GM23338 (cell line): ENCODE results near the gene SRP54. TPM values are rescaled to one million over a fixed set of nuclear protein-coding genes. Genes with fewer than 3 reads are reported as not detected.

Source experiments
- ATAC-seq: fragments of 200-7000 bp; cut with Tn5 transposase; 3 replicates; pipeline ENCODE4 v1.9.1; 2020
- DNase-seq: peaks from one replicate; pipeline ENCODE4 v3.0.0-alpha.2; 2015; ENCODE audit warnings: low spot score
- H2AFZ ChIP-seq: fragments of 200-600 bp; sonication (generic); 2 replicates; pipeline ENCODE4 v1.8.0; 2016; ENCODE audit warnings: antibody characterized with exemption, mild to moderate bottlenecking, moderate library complexity
- H3F3A ChIP-seq: fragments of 200-600 bp; sonication (generic); replicated peaks from 2 replicates; pipeline ENCODE4 v1.8.0; 2017; ENCODE audit warnings: antibody characterized with exemption, mixed run types, low read depth
- H3K27ac ChIP-seq: fragments of 200-600 bp; sonication (generic); 2 replicates; pipeline ENCODE4 v1.6.1; 2016; ENCODE audit warnings: low read depth
- H3K27me3 ChIP-seq: fragments of 200-600 bp; sonication (generic); 2 replicates; pipeline ENCODE4 v1.8.0; 2016; ENCODE audit warnings: mild to moderate bottlenecking, mixed run types, moderate library complexity; ENCODE audit not compliant: insufficient read depth
- H3K36me3 ChIP-seq: fragments of 200-600 bp; sonication (generic); 2 replicates; pipeline ENCODE4 v1.8.0; 2016; ENCODE audit warnings: mild to moderate bottlenecking; ENCODE audit not compliant: insufficient read depth
- H3K4me1 ChIP-seq: fragments of 200-600 bp; sonication (generic); 2 replicates; pipeline ENCODE4 v1.8.0; 2016; ENCODE audit warnings: mild to moderate bottlenecking, moderate library complexity; ENCODE audit not compliant: insufficient read depth
- H3K4me2 ChIP-seq: fragments of 200-600 bp; sonication (generic); 2 replicates; pipeline ENCODE4 v1.7.1; 2017; ENCODE audit warnings: mixed run types
- H3K4me3 ChIP-seq: fragments of 200-600 bp; sonication (generic); 2 replicates; pipeline ENCODE4 v1.6.1; 2016; ENCODE audit warnings: mixed run types
- H3K79me2 ChIP-seq: fragments of 200-600 bp; sonication (generic); replicated peaks from 2 replicates; pipeline ENCODE4 v1.8.0; 2017; ENCODE audit warnings: mild to moderate bottlenecking; ENCODE audit not compliant: insufficient read depth
- H3K9me2 ChIP-seq: fragments of 200-600 bp; sonication (generic); 2 replicates; pipeline ENCODE4 v1.8.0; 2017; ENCODE audit not compliant: insufficient read depth
- H4K20me1 ChIP-seq: fragments of 200-600 bp; sonication (generic); replicated peaks from 2 replicates; pipeline ENCODE4 v1.8.0; 2017; ENCODE audit warnings: mild to moderate bottlenecking; ENCODE audit not compliant: insufficient read depth
- H3K27ac Mint-ChIP-seq: 2 replicates; pipeline ENCODE4 v1.8.0; 2020; ENCODE audit warnings: inconsistent platforms, mild to moderate bottlenecking, moderate library complexity, mixed read lengths
- H3K27me3 Mint-ChIP-seq: 3 replicates; pipeline ENCODE4 v1.8.0; 2022; ENCODE audit warnings: low read depth, mild to moderate bottlenecking, moderate library complexity, mixed read lengths, inconsistent platforms; ENCODE audit not compliant: insufficient read depth, poor library complexity
- H3K36me3 Mint-ChIP-seq: 3 replicates; pipeline ENCODE4 v1.8.0; 2021; ENCODE audit warnings: low read depth, mild to moderate bottlenecking, inconsistent platforms, moderate library complexity, mixed read lengths
- H3K4me1 Mint-ChIP-seq: 3 replicates; pipeline ENCODE4 v1.8.0; 2020; ENCODE audit warnings: mild to moderate bottlenecking, inconsistent platforms, mixed read lengths
- H3K4me3 Mint-ChIP-seq: 3 replicates; pipeline ENCODE4 v1.8.0; 2021; ENCODE audit warnings: moderate library complexity, mild to moderate bottlenecking, inconsistent platforms, mixed read lengths
- H3K9me3 Mint-ChIP-seq: 3 replicates; pipeline ENCODE4 v1.8.0; 2020; ENCODE audit warnings: moderate library complexity, mild to moderate bottlenecking, inconsistent platforms, mixed read lengths
- CREB1 ChIP-seq: fragments of 250-450 bp; sonication (Bioruptor Pico); IDR thresholded peaks from 2 replicates; pipeline ENCODE4 v1.5.0; 2020; ENCODE audit warnings: low read depth, mild to moderate bottlenecking, moderate library complexity
- ETS1 ChIP-seq: IDR thresholded peaks from 2 replicates; pipeline ENCODE4 v1.6.1; 2016; ENCODE audit warnings: antibody characterized with exemption
- EZH2 ChIP-seq: fragments of 200-600 bp; sonication (generic); IDR thresholded peaks from one replicate; pipeline ENCODE4 v1.8.0; 2017; ENCODE audit warnings: antibody characterized with exemption, mild to moderate bottlenecking, low read depth; ENCODE audit not compliant: unreplicated experiment
- EZH2phosphoT487 ChIP-seq: fragments of 200-600 bp; sonication (generic); IDR thresholded peaks from one replicate; pipeline ENCODE4 v1.8.1; 2018; ENCODE audit warnings: antibody characterized with exemption; ENCODE audit not compliant: unreplicated experiment
- JUNB ChIP-seq: IDR thresholded peaks from one replicate; pipeline ENCODE4 v1.6.1; 2016; ENCODE audit warnings: antibody characterized with exemption; ENCODE audit not compliant: unreplicated experiment
- NANOG ChIP-seq: IDR thresholded peaks from 2 replicates; pipeline ENCODE4 v1.6.1; 2016; ENCODE audit warnings: antibody characterized with exemption, borderline replicate concordance
- ZNF331 ChIP-seq: fragments of 250-450 bp; sonication (Bioruptor Pico); IDR thresholded peaks from 2 replicates; pipeline ENCODE4 v1.5.0; 2020; ENCODE audit warnings: low read depth, mild to moderate bottlenecking, moderate library complexity
- ZNF462 ChIP-seq: fragments of 250-450 bp; sonication (Bioruptor Pico); IDR thresholded peaks from 2 replicates; pipeline ENCODE4 v1.5.0; 2020; ENCODE audit warnings: mild to moderate bottlenecking, moderate library complexity
- polyA plus RNA-seq: library from polyadenylated mRNA; unstranded; fragments of >200 nt; fragmentation: Nextera tagmentation; extraction: Ambion mirVana; gene quantifications from 2 replicates; pipeline ENCODE4 v1.2.1, GENCODE V29; 2016
- total RNA-seq: library from RNA; depleted of rRNA; stranded (reverse); fragments of >200 nt; shearing (Covaris generic); gene quantifications from 2 replicates; pipeline ENCODE4 v1.2.3, GENCODE V29; 2014

Gene SRP54
- total and polyA plus RNA-seq, 2 experiments from 2014 or later = 60.4 to 77.5 TPM

GRCh38 chr14:34956931-34957330 lies 25.9 kb upstream of the SRP54 start (continued):
- TF ChIP-seq ZNF462 (CRISPR knock-in tag) (no peak), EZH2phosphoT487 (no peak), JUNB (no peak), CREB1 (CRISPR knock-in tag) (no peak), EZH2 (no peak), ZNF331 (CRISPR knock-in tag) (no peak), ETS1 (no peak), NANOG (no peak)

- Mint-ChIP-seq H3K36me3 (peaks cover 26% of the 10 kb centered on the region; the same call in 2 of the 3 replicates), H3K4me3 (no peak overlapping the region), H3K9me3 (no peaks in the 10 kb centered on the region), H3K4me1 (no peaks in the 10 kb centered on the region), H3K27me3 (no peaks in the 10 kb centered on the region), H3K27ac (no peak overlapping the region)
- Histone ChIP-seq H2AFZ (no peak overlapping the region), H4K20me1 (no peaks in the 10 kb centered on the region), H3K4me2 (no peak overlapping the region), H3K27me3 (no peaks in the 10 kb centered on the region), H3K36me3 (peaks cover 11% of the 10 kb centered on the region), H3K9me2 (no peaks in the 10 kb centered on the region), H3K4me1 (no peaks in the 10 kb centered on the region), H3K27ac (no peak overlapping the region), H3K79me2 (no peaks in the 10 kb centered on the region), H3K4me3 (no peak overlapping the region), H3F3A (no peaks in the 10 kb centered on the region)
- DNase-seq (no peak), ATAC-seq (no peak)
- no peak for TF ChIP-seq EZH2
- TF ChIP-seq JUNB = no peak
- no peak for TF ChIP-seq ZNF462 (CRISPR knock-in tag)
Measured at GRCh38 chr14:34957771-34958286, 25.0 kb upstream of the SRP54 start.
